ENCODE results near the gene MPZL1. TPM values are rescaled to one million over a fixed set of nuclear protein-coding genes. Genes with fewer than 3 reads are reported as not detected.

MPZL1 gene
- 36.2 and 48.9 TPM in 2 replicates for total RNA-seq (2014; rRNA removed; shearing (Covaris generic))
- 54.8 and 61.9 TPM in 2 replicates for total RNA-seq (2022)
- percentile 82 among the genes with signal in this experiment for Bru-seq, nascent RNA
- percentile 86 among the genes with signal in this experiment for BruChase-seq, experiment 1, labeled RNA remaining after a 6-hour chase
- BruChase-seq, experiment 2, labeled RNA remaining after a 2-hour chase = percentile 83 among the genes with signal in this experiment
- long read RNA-seq, full-length matches to known transcripts = 88 of 108 reads
- long read RNA-seq, partial matches to known transcripts = 2 of 108 reads
- long read RNA-seq, other reads (novel, unspliced or antisense) = 18 of 108 reads

GRCh38 chr1:167721617-167722151 is at the start of gene MPZL1:
TSS of gene MPZL1 (plus strand) at chr1:167721982. CDS start at chr1:167722152, 170 bp downstream.
- Histone ChIP-seq H3K9me2 (ENCODE audit: insufficient read depth, low read length) (no peaks in the 10 kb centered on the region), H3K4me3 (ENCODE audit: low read depth, low read length, poor library complexity, severe bottlenecking) (peak within 1 kb of the TSS; percentile 94), H3K4me2 (ENCODE audit: low read length) (peak within 1 kb of the TSS; percentile 93), H3K79me2 (ENCODE audit: insufficient read depth, low read depth, low read length) (peaks cover 39% of the 10 kb centered on the region), H3K9me3 (ENCODE audit: low read length) (no peaks in the 10 kb centered on the region), H3K27ac (ENCODE audit: low read depth, low read length, poor library complexity, severe bottlenecking) (peak within 1 kb of the TSS; percentile 78), H4K20me1 (ENCODE audit: insufficient read depth, low read length) (peaks cover 28% of the 10 kb centered on the region; the same call in 1 of the 2 replicates), H3K4me1 (ENCODE audit: insufficient read depth, low read length, poor library complexity, severe bottlenecking) (peaks cover 78% of the 10 kb centered on the region), H3K36me3 (ENCODE audit: insufficient read depth, low read length) (peaks cover 7% of the 10 kb centered on the region; the same call in 1 of the 2 replicates), H2AFZ (ENCODE audit: low read length) (peak within 1 kb of the TSS; percentile 87)
- CTCF ChIA-PET (ENCODE audit: unreplicated experiment) = no interaction called here
- no TSS peak for BruUV-seq (replicated peaks)
- no peak for TF ChIP-seq EZH2phosphoT487 (IDR thresholded peaks at IDR 0.05; ENCODE audit: borderline replicate concordance, low read depth, low read length)
- TF ChIP-seq CTCF (conservative IDR thresholded peaks at IDR 0.05; ENCODE audit: low read length) = no peak
- DNase-seq (ENCODE audit: low spot score) = peak; percentile 95
- intact Hi-C loops (cut with micrococcal nuclease; ENCODE audit: unreplicated experiment) = loop anchor here (1.0 to 2.0 kb wide), 3 partner anchors 31 to 213 kb away; no protein-coding TSS in a partner anchor
- POLR2A ChIA-PET = interaction anchor here (0.6 to 1.7 kb wide), 4 partner anchors 11 to 89 kb away, joined by 4 to 6 read pairs (median 6); no protein-coding TSS in a partner anchor

- Histone ChIP-seq H2AFZ (ENCODE audit: low read length) (no peak overlapping the region), H3K4me1 (ENCODE audit: insufficient read depth, low read length, poor library complexity, severe bottlenecking) (peaks cover 66% of the 10 kb centered on the region), H3K27ac (ENCODE audit: low read depth, low read length, poor library complexity, severe bottlenecking) (no peak overlapping the region), H4K20me1 (ENCODE audit: insufficient read depth, low read length) (peaks cover 17% of the 10 kb centered on the region), H3K4me2 (ENCODE audit: low read length) (no peak overlapping the region), H3K9me3 (ENCODE audit: low read length) (no peaks in the 10 kb centered on the region), H3K79me2 (ENCODE audit: insufficient read depth, low read depth, low read length) (peaks cover 79% of the 10 kb centered on the region; the same call in 1 of the 2 replicates), H3K36me3 (ENCODE audit: insufficient read depth, low read length) (peaks cover 97% of the 10 kb centered on the region), H3K4me3 (ENCODE audit: low read depth, low read length, poor library complexity, severe bottlenecking) (no peak overlapping the region), H3K9me2 (ENCODE audit: insufficient read depth, low read length) (no peaks in the 10 kb centered on the region)
- BruUV-seq (replicated peaks) = no TSS peak
- intact Hi-C loops (cut with micrococcal nuclease; ENCODE audit: unreplicated experiment) = no loop called here
- TF ChIP-seq EZH2phosphoT487 (IDR thresholded peaks at IDR 0.05; ENCODE audit: borderline replicate concordance, low read depth, low read length) (no peak), CTCF (conservative IDR thresholded peaks at IDR 0.05; ENCODE audit: low read length) (no peak)
- no peak for DNase-seq (ENCODE audit: low spot score)
- ChIA-PET POLR2A (interaction anchor here (1.0 to 2.4 kb wide), 4 partner anchors 8 to 73 kb away, joined by 3 to 11 read pairs (median 6); no protein-coding TSS in a partner anchor), CTCF (ENCODE audit: unreplicated experiment) (interaction anchor here (1.6 kb wide), 1 partner anchor 15 kb away, joined by 5 read pairs; no protein-coding TSS in a partner anchor)
Measured at GRCh38 chr1:167672831-167673230, 49.0 kb upstream of the MPZL1 start.
